Measurements from ENCODE around the gene CRHR1.

GRCh38 chr17:45755050-45755449 is 29.1 kb upstream of the CRHR1 start:
- TF ChIP-seq POLR2A (IDR thresholded peaks at IDR 0.05) = no peak
- TF ChIP-seq, protein P1, sequence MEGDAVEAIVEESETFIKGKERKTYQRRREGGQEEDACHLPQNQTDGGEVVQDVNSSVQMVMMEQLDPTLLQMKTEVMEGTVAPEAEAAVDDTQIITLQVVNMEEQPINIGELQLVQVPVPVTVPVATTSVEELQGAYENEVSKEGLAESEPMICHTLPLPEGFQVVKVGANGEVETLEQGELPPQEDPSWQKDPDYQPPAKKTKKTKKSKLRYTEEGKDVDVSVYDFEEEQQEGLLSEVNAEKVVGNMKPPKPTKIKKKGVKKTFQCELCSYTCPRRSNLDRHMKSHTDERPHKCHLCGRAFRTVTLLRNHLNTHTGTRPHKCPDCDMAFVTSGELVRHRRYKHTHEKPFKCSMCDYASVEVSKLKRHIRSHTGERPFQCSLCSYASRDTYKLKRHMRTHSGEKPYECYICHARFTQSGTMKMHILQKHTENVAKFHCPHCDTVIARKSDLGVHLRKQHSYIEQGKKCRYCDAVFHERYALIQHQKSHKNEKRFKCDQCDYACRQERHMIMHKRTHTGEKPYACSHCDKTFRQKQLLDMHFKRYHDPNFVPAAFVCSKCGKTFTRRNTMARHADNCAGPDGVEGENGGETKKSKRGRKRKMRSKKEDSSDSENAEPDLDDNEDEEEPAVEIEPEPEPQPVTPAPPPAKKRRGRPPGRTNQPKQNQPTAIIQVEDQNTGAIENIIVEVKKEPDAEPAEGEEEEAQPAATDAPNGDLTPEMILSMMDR (IDR thresholded peaks at IDR 0.05) = no peak

Data from uterus (tissue), 2 donors.